Stimulated activated CD4-positive, alpha-beta T cell treated with anti-CD3 and anti-CD28 coated beads, Interleukin-12 subunit alpha, Interleukin-12 subunit beta, amount 100 ng/mL, for 24 hours (primary cell): ENCODE measurements around the gene GAK.

Source experiments
- DNase-seq, 2 experiments: peaks; one replicate each; pipeline ENCODE4 v3.0.0-alpha.2; 2020; ENCODE audit warnings: low read depth in 2 of 2

The GAK gene

GRCh38 chr4:872241-872981 lies 59.7 kb downstream of the GAK start:
- no peak for DNase-seq

- no peak for DNase-seq
Measured at GRCh38 chr4:871484-871883, 60.6 kb downstream of the GAK start.

- no peak for DNase-seq
Measured at GRCh38 chr4:870951-871350, 61.2 kb downstream of the GAK start.

- no peak for DNase-seq
Measured at GRCh38 chr4:869776-870175, 62.3 kb downstream of the GAK start.

- DNase-seq: no peak
Measured at GRCh38 chr4:868421-868820, 63.7 kb downstream of the GAK start.

- no peak for DNase-seq
Measured at GRCh38 chr4:867526-868250, 64.4 kb downstream of the GAK start.

- DNase-seq: no peak
Measured at GRCh38 chr4:866761-867390, 65.2 kb downstream of the GAK start.

- no peak for DNase-seq
Measured at GRCh38 chr4:866068-866760, 65.9 kb downstream of the GAK start.

- DNase-seq: no peak
Measured at GRCh38 chr4:865572-865971, 66.5 kb downstream of the GAK start.

GRCh38 chr4:865121-865465 lies 67.0 kb downstream of the GAK start:
- no peak for DNase-seq

GRCh38 chr4:864456-865120 lies 67.5 kb downstream of the GAK start:
- no peak for DNase-seq

GRCh38 chr4:860561-860960 lies 71.6 kb downstream of the GAK start:
- no peak for DNase-seq

- DNase-seq: no peak
Measured at GRCh38 chr4:859496-859895, 72.6 kb downstream of the GAK start.

- DNase-seq: no peak
Measured at GRCh38 chr4:858831-859451, 73.2 kb downstream of the GAK start.

- no peak for DNase-seq
Measured at GRCh38 chr4:858041-858481, 74.1 kb downstream of the GAK start.

GRCh38 chr4:857461-857860 lies 74.7 kb downstream of the GAK start:
- DNase-seq: no peak

- no peak for DNase-seq
Measured at GRCh38 chr4:856225-856901, 75.8 kb downstream of the GAK start.

GRCh38 chr4:855880-856224 lies 76.3 kb downstream of the GAK start:
- DNase-seq: no peak

- DNase-seq: no peak
Measured at GRCh38 chr4:854356-854755, 77.8 kb downstream of the GAK start.

GRCh38 chr4:853416-853781 lies 78.7 kb downstream of the GAK start:
- no peak for DNase-seq
